Mucosa of rectum (tissue), 2 donors: ENCODE measurements around the gene CH25H.
"Not testable (repeated sequence)": the region's sequence is repeated elsewhere in the genome, so short reads cannot be mapped to it uniquely, and the experiment has no call there.

Source experiments
- H3K27ac ChIP-seq, 2 donors: one replicate each; pipeline ENCODE4 v1.7.0; 2013; ENCODE audit warnings: inconsistent platforms in 2 of 2, low read depth in 2 of 2, low read length in 2 of 2
- H3K27me3 ChIP-seq, 2 donors: one replicate each; pipeline ENCODE4 v1.7.0; 2013; ENCODE audit warnings: low read length in 2 of 2; ENCODE audit not compliant: control insufficient read depth in 2 of 2, insufficient read depth in 2 of 2
- H3K36me3 ChIP-seq, 2 donors: one replicate each; pipeline ENCODE4 v1.7.0; 2013; ENCODE audit warnings: low read length in 2 of 2; ENCODE audit not compliant: control insufficient read depth in 2 of 2, insufficient read depth in 2 of 2
- H3K4me1 ChIP-seq, 2 donors: one replicate each; pipeline ENCODE4 v1.7.0; 2013; ENCODE audit warnings: low read length in 2 of 2, mild to moderate bottlenecking in 1 of 2; ENCODE audit not compliant: control insufficient read depth in 2 of 2, insufficient read depth in 2 of 2
- H3K4me3 ChIP-seq, 2 donors: one replicate each; pipeline ENCODE4 v1.7.0; 2013; ENCODE audit warnings: low read length in 2 of 2
- H3K9ac ChIP-seq, 2 donors: one replicate each; pipeline ENCODE4 v1.7.0; 2013; ENCODE audit warnings: low read length in 2 of 2, low read depth in 1 of 2, mild to moderate bottlenecking in 1 of 2
- H3K9me3 ChIP-seq, 2 donors: one replicate each; pipeline ENCODE4 v1.7.0; 2013; ENCODE audit warnings: low read length in 2 of 2; ENCODE audit not compliant: control insufficient read depth in 2 of 2
- donor health status: healthy.
- donor health status: Normal muscosa, but diverticular disease.

CH25H gene

GRCh38 chr10:89175816-89176215 is 31.3 kb downstream of the CH25H start:
- H3K9me3 ChIP-seq = no peaks in the 10 kb centered on the region
- H3K4me3 ChIP-seq = no peak overlapping the region
- H3K27ac ChIP-seq = no peak overlapping the region
- H3K4me1 ChIP-seq = no peaks in the 10 kb centered on the region
- no peaks in the 10 kb centered on the region for H3K36me3 ChIP-seq
- H3K27me3 ChIP-seq = peaks cover 0 to 3% of the 10 kb centered on the region in 2 donors
- H3K9ac ChIP-seq = no peak overlapping the region

GRCh38 chr10:89173075-89173474 is 34.0 kb downstream of the CH25H start:
- Histone ChIP-seq H3K27ac (no peak overlapping the region), H3K9ac (no peak overlapping the region), H3K9me3 (no peaks in the 10 kb centered on the region), H3K4me3 (no peak overlapping the region), H3K27me3 (peaks cover 0 to 3% of the 10 kb centered on the region in 2 donors), H3K36me3 (no peaks in the 10 kb centered on the region), H3K4me1 (no peaks in the 10 kb centered on the region)

- H3K9me3 ChIP-seq = no peaks in the 10 kb centered on the region
Measured at GRCh38 chr10:89171996-89172395, 35.1 kb downstream of the CH25H start.

GRCh38 chr10:89171263-89171872 is 35.7 kb downstream of the CH25H start:
- no peaks in the 10 kb centered on the region for H3K4me1 ChIP-seq
- no peak overlapping the region for H3K27ac ChIP-seq
- H3K9ac ChIP-seq = no peak overlapping the region
- H3K4me3 ChIP-seq = no peak overlapping the region
- peaks cover 0 to 3% of the 10 kb centered on the region in 2 donors for H3K27me3 ChIP-seq
- H3K9me3 ChIP-seq = no peaks in the 10 kb centered on the region
- no peaks in the 10 kb centered on the region for H3K36me3 ChIP-seq

More at GRCh38 chr10:89171996-89172395, 35.1 kb downstream of the CH25H start:
- no peak overlapping the region for H3K4me3 ChIP-seq
- no peaks in the 10 kb centered on the region for H3K36me3 ChIP-seq
- H3K27ac ChIP-seq = no peak overlapping the region
- peaks cover 0 to 3% of the 10 kb centered on the region in 2 donors for H3K27me3 ChIP-seq
- no peaks in the 10 kb centered on the region for H3K4me1 ChIP-seq
- no peak overlapping the region for H3K9ac ChIP-seq

- H3K4me3 ChIP-seq, H3K9ac ChIP-seq, H3K27ac ChIP-seq, H3K9me3 ChIP-seq, H3K27me3 ChIP-seq, H3K4me1 ChIP-seq, H3K36me3 ChIP-seq: not testable (repeated sequence)
Measured at GRCh38 chr10:89168354-89168900, 38.7 kb downstream of the CH25H start.

GRCh38 chr10:89167915-89168314 is 39.2 kb downstream of the CH25H start:
- Histone ChIP-seq H3K36me3 (no peaks in the 10 kb centered on the region), H3K4me3 (no peak overlapping the region), H3K27me3 (peaks cover 0 to 3% of the 10 kb centered on the region in 2 donors), H3K27ac (no peak overlapping the region), H3K4me1 (no peaks in the 10 kb centered on the region), H3K9ac (no peak overlapping the region), H3K9me3 (no peaks in the 10 kb centered on the region)

GRCh38 chr10:89165923-89166322 is 41.2 kb downstream of the CH25H start:
- Histone ChIP-seq H3K27ac (no peak overlapping the region), H3K27me3 (no peaks in the 10 kb centered on the region), H3K9ac (no peak overlapping the region), H3K9me3 (no peaks in the 10 kb centered on the region), H3K36me3 (no peaks in the 10 kb centered on the region), H3K4me1 (no peaks in the 10 kb centered on the region), H3K4me3 (no peak overlapping the region)

GRCh38 chr10:89164920-89165319 is 42.2 kb downstream of the CH25H start:
- no peaks in the 10 kb centered on the region for H3K36me3 ChIP-seq
- H3K9ac ChIP-seq = no peak overlapping the region
- no peak overlapping the region for H3K27ac ChIP-seq
- no peak overlapping the region for H3K4me3 ChIP-seq
- H3K9me3 ChIP-seq = no peaks in the 10 kb centered on the region
- H3K27me3 ChIP-seq = no peaks in the 10 kb centered on the region
- no peaks in the 10 kb centered on the region for H3K4me1 ChIP-seq

- H3K27me3 ChIP-seq = no peaks in the 10 kb centered on the region
- H3K9ac ChIP-seq = no peak overlapping the region
- H3K36me3 ChIP-seq = no peaks in the 10 kb centered on the region
- peak overlapping the region in 1 of 2 donors; percentile 43 for H3K4me3 ChIP-seq
- peak overlapping the region; percentile 20 to 61 for H3K27ac ChIP-seq
- H3K9me3 ChIP-seq = no peaks in the 10 kb centered on the region
- H3K4me1 ChIP-seq = no peaks in the 10 kb centered on the region
Measured at GRCh38 chr10:89164080-89164479, 43.0 kb downstream of the CH25H start.

- Histone ChIP-seq H3K4me3 (peak overlapping the region; percentile 20 to 43), H3K27me3 (no peaks in the 10 kb centered on the region), H3K9me3 (no peaks in the 10 kb centered on the region), H3K4me1 (no peaks in the 10 kb centered on the region), H3K36me3 (no peaks in the 10 kb centered on the region), H3K9ac (no peak overlapping the region), H3K27ac (peak overlapping the region; percentile 20 to 61)
Measured at GRCh38 chr10:89163265-89163995, 43.7 kb downstream of the CH25H start.
